Peyer's patch (tissue), 4 donors: ENCODE data around the gene TIAM2. TPM values are rescaled to one million over a fixed set of nuclear protein-coding genes. Genes with fewer than 3 reads are reported as not detected.

Source experiments
- DNase-seq, 3 donors: peaks; one replicate each; pipeline ENCODE4 v3.0.0-alpha.2; 2017 to 2019
- H3K27ac ChIP-seq, 4 donors: fragments of 200-600 bp; sonication (generic); one replicate each; pipeline ENCODE4 v1.5.1; 2016 to 2019
- H3K27me3 ChIP-seq, 2 donors: fragments of 200-600 bp; sonication (generic); one replicate each; pipeline ENCODE4 v1.5.1; 2019
- H3K36me3 ChIP-seq, 3 donors: fragments of 200-600 bp; sonication (generic); one replicate each; pipeline ENCODE4 v1.5.1; 2016 to 2019
- H3K4me1 ChIP-seq, 4 donors: fragments of 200-600 bp; sonication (generic); one replicate each; pipeline ENCODE4 v1.5.1; 2016 to 2019
- H3K4me3 ChIP-seq, 4 donors: fragments of 200-600 bp; sonication (generic); 1 replicate in 3 of 4; 2 replicates in 1 of 4; pipeline ENCODE4 v1.5.1; 2016 to 2019; ENCODE audit warnings: mild to moderate bottlenecking in 1 of 4
- H3K9me3 ChIP-seq, 4 donors: fragments of 200-600 bp; sonication (generic); one replicate each; pipeline ENCODE4 v1.5.1; 2016 to 2019; ENCODE audit warnings: mild to moderate bottlenecking in 1 of 4
- POLR2A ChIP-seq, 2 donors: fragments of 450-650 bp; IDR thresholded peaks; one replicate each; pipeline ENCODE4 v1.5.1; 2017; ENCODE audit warnings: antibody characterized with exemption in 2 of 2, mild to moderate bottlenecking in 2 of 2, moderate library complexity in 2 of 2
- total RNA-seq, 4 donors: library from RNA; depleted of rRNA; stranded (reverse); fragments of >200 nt; gene quantifications; one replicate each; pipeline ENCODE4 v1.1.0, GENCODE V29; 2016
- TF ChIP-seq, protein P1 (sequence below), 6 experiments: fragments of 450-650 bp in 4 of 6; fragments of 200-600 bp in 2 of 6; sonication (generic) in 1 of 6; IDR thresholded peaks; one replicate each; pipeline ENCODE4 v1.5.1; 2017 to 2019; ENCODE audit warnings: antibody characterized with exemption in 6 of 6, mild to moderate bottlenecking in 3 of 6, moderate library complexity in 1 of 6

TIAM2 gene
- total RNA-seq, 4 donors from 2014 or later: 47.0 to 139 (median 91.9) TPM

DNA sequence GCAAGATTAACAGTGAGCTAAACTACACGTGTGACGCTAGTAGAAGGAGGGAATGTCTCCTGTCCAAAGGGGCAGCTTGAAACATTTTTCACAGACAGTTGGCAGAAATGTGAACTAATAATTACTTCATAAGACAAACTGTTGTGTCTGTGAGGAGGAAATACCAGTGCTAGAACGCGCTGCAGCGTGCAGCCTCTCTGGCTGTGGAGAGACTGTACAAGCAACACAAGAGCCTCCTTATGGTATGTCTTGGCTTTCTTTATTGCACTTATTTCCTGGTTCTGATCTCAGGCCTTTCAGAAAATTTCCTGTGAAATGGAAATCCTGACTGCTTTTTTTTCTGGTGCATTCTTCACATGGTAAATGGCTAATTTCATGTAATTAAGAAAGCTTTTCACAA lies 25.3 kb upstream of the TIAM2 start:
- Histone ChIP-seq H3K27me3 (no peaks in the 10 kb centered on the region), H3K9me3 (no peaks in the 10 kb centered on the region), H3K27ac (no peak overlapping the region), H3K4me1 (peaks cover 0 to 9% (median 0%) of the 10 kb centered on the region in 4 donors), H3K4me3 (no peak overlapping the region), H3K36me3 (no peaks in the 10 kb centered on the region)
- DNase-seq: no peak
- TF ChIP-seq, protein P1, sequence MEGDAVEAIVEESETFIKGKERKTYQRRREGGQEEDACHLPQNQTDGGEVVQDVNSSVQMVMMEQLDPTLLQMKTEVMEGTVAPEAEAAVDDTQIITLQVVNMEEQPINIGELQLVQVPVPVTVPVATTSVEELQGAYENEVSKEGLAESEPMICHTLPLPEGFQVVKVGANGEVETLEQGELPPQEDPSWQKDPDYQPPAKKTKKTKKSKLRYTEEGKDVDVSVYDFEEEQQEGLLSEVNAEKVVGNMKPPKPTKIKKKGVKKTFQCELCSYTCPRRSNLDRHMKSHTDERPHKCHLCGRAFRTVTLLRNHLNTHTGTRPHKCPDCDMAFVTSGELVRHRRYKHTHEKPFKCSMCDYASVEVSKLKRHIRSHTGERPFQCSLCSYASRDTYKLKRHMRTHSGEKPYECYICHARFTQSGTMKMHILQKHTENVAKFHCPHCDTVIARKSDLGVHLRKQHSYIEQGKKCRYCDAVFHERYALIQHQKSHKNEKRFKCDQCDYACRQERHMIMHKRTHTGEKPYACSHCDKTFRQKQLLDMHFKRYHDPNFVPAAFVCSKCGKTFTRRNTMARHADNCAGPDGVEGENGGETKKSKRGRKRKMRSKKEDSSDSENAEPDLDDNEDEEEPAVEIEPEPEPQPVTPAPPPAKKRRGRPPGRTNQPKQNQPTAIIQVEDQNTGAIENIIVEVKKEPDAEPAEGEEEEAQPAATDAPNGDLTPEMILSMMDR (IDR thresholded peaks at IDR 0.05): no peak
- TF ChIP-seq POLR2A (IDR thresholded peaks at IDR 0.05): no peak

DNA sequence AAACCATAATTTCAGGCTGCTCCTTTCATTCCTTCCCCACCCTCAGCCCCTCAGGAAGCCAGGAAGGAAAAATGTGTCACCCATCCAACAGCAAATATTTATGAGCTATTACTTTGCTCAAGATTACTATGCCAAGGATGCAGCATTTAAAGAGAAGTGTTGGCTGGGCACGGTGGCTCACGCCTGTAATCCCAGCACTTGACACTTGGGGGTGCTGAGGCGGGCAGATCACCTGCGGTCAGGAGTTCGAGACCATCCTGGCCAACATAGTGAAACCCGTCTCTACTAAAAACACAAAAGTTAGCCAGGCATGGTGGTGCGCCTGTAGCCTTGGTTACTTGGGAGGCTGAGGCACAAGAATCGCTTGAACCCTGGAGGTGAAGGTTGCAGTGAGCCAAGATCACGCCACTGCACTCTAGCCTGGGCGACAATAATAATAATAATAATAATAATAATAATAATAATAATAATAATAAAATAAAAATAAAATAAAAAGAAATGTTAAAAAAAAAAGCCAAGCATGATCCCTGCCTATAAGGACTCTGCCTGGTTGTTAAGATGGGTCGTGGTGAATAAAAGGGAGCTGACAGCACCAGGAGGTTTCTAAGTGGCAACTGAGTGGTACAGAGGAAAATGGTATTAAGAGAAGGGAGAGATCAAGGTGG lies 20.5 kb upstream of the TIAM2 start:
- no peaks in the 10 kb centered on the region for H3K36me3 ChIP-seq
- no peaks in the 10 kb centered on the region for H3K27me3 ChIP-seq
- no peaks in the 10 kb centered on the region for H3K9me3 ChIP-seq
- H3K27ac ChIP-seq: no peak overlapping the region
- DNase-seq: no peak
- H3K4me3 ChIP-seq: no peak overlapping the region
- H3K4me1 ChIP-seq: peaks cover 0 to 3% (median 0%) of the 10 kb centered on the region in 4 donors
- TF ChIP-seq, protein P1 (IDR thresholded peaks at IDR 0.05): no peak
- no peak for TF ChIP-seq POLR2A (IDR thresholded peaks at IDR 0.05)

DNA sequence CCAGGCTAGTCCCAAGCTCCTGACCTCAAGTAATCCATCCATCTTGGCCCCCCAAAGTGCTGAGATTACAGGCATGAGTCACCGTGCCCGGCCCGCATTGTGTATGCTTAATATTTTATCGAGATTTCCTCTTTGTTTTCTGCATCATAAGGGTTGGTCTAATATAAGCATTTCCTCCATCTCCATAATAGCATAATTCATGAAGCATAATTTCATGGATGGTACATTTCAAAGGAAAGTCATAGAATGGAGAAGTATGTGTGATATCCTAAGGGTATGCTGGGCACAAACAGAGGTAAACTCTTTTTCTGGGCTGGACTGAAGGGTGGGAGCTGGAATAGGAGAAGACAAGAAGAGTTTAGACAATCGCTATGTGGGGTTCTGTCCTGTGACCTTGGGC lies 17.5 kb upstream of the TIAM2 start:
- no peaks in the 10 kb centered on the region for H3K9me3 ChIP-seq
- no peaks in the 10 kb centered on the region for H3K27me3 ChIP-seq
- H3K4me3 ChIP-seq: no peak overlapping the region
- TF ChIP-seq, protein P1 (IDR thresholded peaks at IDR 0.05): no peak
- no peak for TF ChIP-seq POLR2A (IDR thresholded peaks at IDR 0.05)
- no peak for DNase-seq
- H3K36me3 ChIP-seq: no peaks in the 10 kb centered on the region
- H3K4me1 ChIP-seq: no peaks in the 10 kb centered on the region
- H3K27ac ChIP-seq: no peak overlapping the region

DNA sequence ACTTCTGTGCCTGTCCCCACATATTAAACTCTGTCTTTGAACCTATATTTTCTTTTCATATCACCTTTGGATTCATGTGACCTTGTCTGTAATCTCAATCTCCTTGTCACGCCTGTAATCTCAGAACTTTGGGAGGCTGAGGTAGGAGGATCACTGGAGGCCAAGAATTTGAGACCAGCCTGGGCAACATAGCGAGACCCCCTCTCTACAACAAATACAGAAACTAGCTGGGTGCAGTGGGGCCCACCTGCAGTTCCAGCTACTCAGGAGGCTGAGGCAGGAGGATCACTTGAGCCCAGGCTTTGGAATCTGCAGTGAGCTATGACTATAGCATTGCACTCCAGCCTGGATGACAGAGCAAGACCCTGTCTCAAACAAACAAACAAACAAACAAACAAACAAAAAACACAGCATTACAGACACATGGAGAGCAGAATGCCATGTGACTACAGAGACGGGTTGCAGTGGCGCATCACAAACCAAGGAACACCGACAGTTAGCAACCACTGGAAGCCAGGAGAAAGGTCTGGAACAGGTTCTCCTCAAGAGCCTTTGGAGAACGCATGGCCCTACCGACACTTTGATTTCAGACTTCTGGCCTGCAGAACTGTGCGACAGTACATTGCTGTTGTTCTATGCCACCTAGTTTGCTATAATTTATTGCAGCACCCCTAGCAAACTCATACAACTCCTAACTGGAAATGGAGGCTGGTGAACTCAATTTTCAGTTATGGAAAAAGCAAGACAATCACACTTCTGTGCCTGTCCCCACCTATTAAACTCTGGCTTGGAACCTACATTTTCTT lies 14.6 kb upstream of the TIAM2 start:
- H3K4me3 ChIP-seq: no peak overlapping the region
- DNase-seq: no peak
- H3K4me1 ChIP-seq: no peaks in the 10 kb centered on the region
- no peaks in the 10 kb centered on the region for H3K9me3 ChIP-seq
- TF ChIP-seq, protein P1 (IDR thresholded peaks at IDR 0.05): no peak
- TF ChIP-seq POLR2A (IDR thresholded peaks at IDR 0.05): no peak
- peak overlapping the region in 2 of 4 donors; percentile 61 to 63 for H3K27ac ChIP-seq
- no peaks in the 10 kb centered on the region for H3K27me3 ChIP-seq
- no peaks in the 10 kb centered on the region for H3K36me3 ChIP-seq

DNA sequence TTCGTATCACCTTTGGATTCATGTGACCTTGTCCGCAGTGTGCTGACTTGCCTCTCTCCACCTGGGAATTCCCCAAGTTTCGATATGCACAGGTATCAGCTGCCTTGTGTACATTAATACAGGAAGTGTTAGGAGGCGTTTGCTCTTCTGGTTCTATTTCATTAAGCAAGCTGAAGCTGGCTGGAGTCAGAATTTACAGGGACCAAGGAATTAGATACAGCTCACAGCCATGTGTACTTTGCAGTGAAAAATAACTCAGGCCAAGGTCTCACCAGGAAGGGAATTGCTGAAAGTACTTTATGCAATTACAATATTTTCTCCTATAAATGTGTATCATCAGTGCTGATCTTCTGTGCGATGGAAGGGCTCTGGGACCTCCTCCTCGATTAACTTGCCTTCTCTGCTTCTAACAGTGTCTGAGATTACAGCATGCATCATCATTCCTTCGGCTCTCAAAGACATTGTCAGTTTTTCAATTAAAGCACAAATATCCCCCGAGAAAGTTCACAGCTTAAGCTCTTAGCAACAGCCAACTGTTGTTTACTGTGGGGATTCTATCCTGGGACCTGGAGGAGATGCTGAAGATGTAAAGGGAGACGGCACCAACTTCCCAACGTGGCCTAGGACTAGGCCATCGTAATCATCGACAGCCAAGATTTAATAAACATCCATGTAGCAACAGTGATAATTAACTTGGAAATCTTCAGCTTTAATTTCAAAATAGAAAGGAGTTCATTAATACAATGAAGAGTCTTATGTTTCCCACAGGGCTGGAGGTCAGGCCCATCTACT lies 13.8 kb upstream of the TIAM2 start:
- Histone ChIP-seq H3K9me3 (no peaks in the 10 kb centered on the region), H3K27me3 (no peaks in the 10 kb centered on the region), H3K4me1 (no peaks in the 10 kb centered on the region), H3K27ac (peak overlapping the region in 2 of 4 donors; percentile 61 to 63), H3K36me3 (no peaks in the 10 kb centered on the region), H3K4me3 (no peak overlapping the region)
- peak in 1 of 3 donors; percentile 62 for DNase-seq
- TF ChIP-seq, protein P1 (IDR thresholded peaks at IDR 0.05): no peak
- TF ChIP-seq POLR2A (IDR thresholded peaks at IDR 0.05): no peak
